Chondrocyte (in vitro differentiated cells): ENCODE results near the gene DENND1A. TPM values are rescaled to one million over a fixed set of nuclear protein-coding genes. Genes with fewer than 3 reads are reported as not detected.
A peak's percentile ranks its signal among the peaks of the same experiment; 100 is the strongest.
"Not testable (repeated sequence)": the region's sequence is repeated elsewhere in the genome, so short reads cannot be mapped to it uniquely, and the experiment has no call there.

Experiments
- DNase-seq: peaks from one replicate; pipeline ENCODE4 v3.0.0; 2021; ENCODE audit warnings: mixed read lengths, low spot score
- H3K27ac Mint-ChIP-seq: one replicate; pipeline ENCODE4 v1.8.0; 2021; ENCODE audit warnings: mild to moderate bottlenecking, moderate library complexity, mixed read lengths; ENCODE audit not compliant: unreplicated experiment
- H3K27me3 Mint-ChIP-seq: 2 replicates; pipeline ENCODE4 v1.8.0; 2021; ENCODE audit warnings: low read depth, mixed read lengths
- H3K36me3 Mint-ChIP-seq: 2 replicates; pipeline ENCODE4 v1.8.0; 2021; ENCODE audit warnings: low read depth, mixed read lengths
- H3K4me1 Mint-ChIP-seq: 2 replicates; pipeline ENCODE4 v1.8.0; 2021; ENCODE audit warnings: low read depth, mild to moderate bottlenecking, mixed read lengths
- H3K4me3 Mint-ChIP-seq: one replicate; pipeline ENCODE4 v1.8.0; 2021; ENCODE audit warnings: mild to moderate bottlenecking, moderate library complexity, mixed read lengths; ENCODE audit not compliant: unreplicated experiment
- H3K9me3 Mint-ChIP-seq: 2 replicates; pipeline ENCODE4 v1.8.0; 2021; ENCODE audit warnings: low read depth, mixed read lengths
- CTCF ChIP-seq: fragments of 200-600 bp; sonication (generic); IDR thresholded peaks from 2 replicates; pipeline ENCODE4 v1.5.0; 2021; ENCODE audit warnings: antibody characterized with exemption, mild to moderate bottlenecking, moderate library complexity
- total RNA-seq: library from RNA; stranded (reverse); gene quantifications from 3 replicates; pipeline ENCODE4 v1.2.1, GENCODE V29; 2021

Gene DENND1A
- total RNA-seq, 1 donor from 2014 or later = 15.3 TPM

- Mint-ChIP-seq H3K9me3 (no peaks in the 10 kb centered on the region), H3K36me3 (peaks cover 4% of the 10 kb centered on the region), H3K4me3 (no peak overlapping the region), H3K27me3 (no peaks in the 10 kb centered on the region), H3K4me1 (peaks cover 7% of the 10 kb centered on the region), H3K27ac (no peak overlapping the region)
- no peak for DNase-seq
- no peak for TF ChIP-seq CTCF
Measured at GRCh38 chr9:123437201-123437600, 492.7 kb downstream of the DENND1A start.

DNA sequence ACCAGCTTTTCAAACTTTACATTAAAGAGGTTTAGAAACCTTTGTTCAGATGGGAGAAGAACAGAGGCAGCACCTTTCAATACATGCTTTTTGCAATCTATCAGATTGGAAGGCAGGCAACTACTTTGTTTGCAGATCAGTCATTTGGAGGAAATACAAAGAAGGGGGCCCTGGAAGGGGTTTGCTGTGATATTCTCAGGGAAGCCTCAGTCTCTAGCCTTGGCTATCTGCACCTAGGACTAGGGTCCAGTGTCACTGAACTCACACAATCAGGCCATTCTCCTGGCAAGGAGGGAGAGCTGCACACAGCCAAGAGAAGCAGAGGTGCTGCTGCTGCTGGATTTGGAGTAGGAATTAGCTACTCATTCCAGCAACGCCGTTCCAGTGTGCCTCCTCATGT is 494.5 kb downstream of the DENND1A start:
- Mint-ChIP-seq H3K9me3 (no peaks in the 10 kb centered on the region), H3K27ac (no peak overlapping the region), H3K4me1 (peaks cover 7% of the 10 kb centered on the region), H3K27me3 (no peaks in the 10 kb centered on the region), H3K4me3 (no peak overlapping the region), H3K36me3 (peaks cover 5% of the 10 kb centered on the region)
- no peak for DNase-seq
- TF ChIP-seq CTCF = no peak

DNA sequence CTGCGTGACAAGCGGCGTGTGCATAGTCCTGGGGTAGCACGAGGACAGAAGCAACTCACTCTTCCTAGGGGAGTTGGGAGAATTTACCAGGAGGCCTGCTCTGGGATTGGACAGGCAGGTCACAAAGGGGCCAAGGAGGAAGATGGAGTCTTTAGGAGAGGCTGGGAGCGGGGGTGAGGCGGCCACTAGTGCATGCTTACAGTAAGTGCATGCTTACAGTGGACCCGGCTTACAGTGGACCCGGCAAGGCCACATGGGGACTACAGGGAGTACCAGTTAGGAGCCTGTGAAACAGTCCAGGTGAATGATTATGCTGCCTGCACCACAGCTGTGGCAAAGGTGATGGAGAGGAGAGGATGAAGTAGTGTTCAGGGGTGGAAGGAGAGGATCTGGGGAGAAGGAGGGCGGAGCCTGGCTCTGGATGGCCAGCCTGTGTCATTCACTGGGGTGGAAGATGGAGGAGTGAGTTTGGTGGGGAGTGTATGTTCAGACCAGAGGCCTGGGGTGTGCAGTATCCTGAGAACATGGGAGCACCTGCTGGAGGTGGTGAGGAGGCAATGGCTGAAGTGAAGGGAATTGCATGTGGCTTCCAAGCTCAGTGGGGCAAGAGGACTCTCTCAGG is 495.2 kb downstream of the DENND1A start:
- H3K4me3 Mint-ChIP-seq = no peak overlapping the region
- peaks cover 7% of the 10 kb centered on the region for H3K4me1 Mint-ChIP-seq
- peaks cover 4% of the 10 kb centered on the region for H3K9me3 Mint-ChIP-seq
- peaks cover 12% of the 10 kb centered on the region for H3K36me3 Mint-ChIP-seq
- TF ChIP-seq CTCF = peak; percentile 37
- H3K27me3 Mint-ChIP-seq = no peaks in the 10 kb centered on the region
- no peak overlapping the region for H3K27ac Mint-ChIP-seq
- DNase-seq = no peak

GRCh38 chr9:123432331-123433236 is 497.3 kb downstream of the DENND1A start:
- Mint-ChIP-seq H3K27ac (no peak overlapping the region), H3K9me3 (peaks cover 7% of the 10 kb centered on the region), H3K4me1 (no peaks in the 10 kb centered on the region), H3K4me3 (no peak overlapping the region), H3K27me3 (no peaks in the 10 kb centered on the region), H3K36me3 (peaks cover 22% of the 10 kb centered on the region)
- DNase-seq = no peak
- TF ChIP-seq CTCF = no peak

DNA sequence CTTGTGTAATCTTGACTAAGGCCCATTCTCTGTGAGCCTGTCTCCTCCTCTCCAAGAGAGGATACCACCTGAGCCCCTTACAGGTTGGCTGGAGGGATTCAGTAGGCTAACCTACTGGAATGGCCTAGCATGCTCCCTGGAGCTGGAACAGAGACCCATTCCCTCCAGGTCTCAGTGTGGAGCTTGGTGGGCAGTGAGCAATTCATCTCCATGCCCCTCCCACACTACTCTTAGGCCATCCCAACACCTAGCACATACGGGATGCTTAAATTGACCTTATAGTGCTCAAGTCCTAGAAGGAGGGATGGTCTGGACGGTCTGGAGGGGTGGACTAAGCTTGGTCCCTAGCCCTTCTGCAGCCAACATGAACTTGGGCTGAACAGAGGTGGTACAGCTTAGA is 498.3 kb downstream of the DENND1A start:
- TF ChIP-seq CTCF = no peak
- DNase-seq = no peak
- Mint-ChIP-seq H3K36me3 (peaks cover 26% of the 10 kb centered on the region), H3K27ac (no peak overlapping the region), H3K4me1 (no peaks in the 10 kb centered on the region), H3K4me3 (no peak overlapping the region), H3K27me3 (no peaks in the 10 kb centered on the region), H3K9me3 (peaks cover 7% of the 10 kb centered on the region)

DNA sequence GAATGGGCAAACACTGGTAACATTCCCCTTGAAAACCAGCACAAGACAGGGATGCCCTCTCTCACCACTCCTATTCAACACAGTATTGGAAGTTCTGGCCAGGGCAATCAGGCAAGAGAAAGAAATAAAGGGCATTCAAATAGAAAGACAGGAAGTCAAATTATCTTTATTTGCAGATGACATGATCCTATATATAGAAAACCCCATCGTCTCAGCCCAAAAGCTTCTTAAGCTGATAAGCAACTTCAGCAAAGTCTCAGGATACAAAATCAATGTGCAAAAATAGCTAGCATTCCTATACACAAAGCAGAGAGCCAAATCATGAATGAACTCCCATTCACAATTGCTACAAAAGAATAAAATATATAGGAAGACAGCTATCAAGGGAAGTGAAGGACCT is 501.5 kb downstream of the DENND1A start:
- DNase-seq, H3K9me3 Mint-ChIP-seq, H3K4me1 Mint-ChIP-seq, H3K27ac Mint-ChIP-seq, H3K27me3 Mint-ChIP-seq, H3K4me3 Mint-ChIP-seq: not testable (repeated sequence)
- peaks cover 25% of the 10 kb centered on the region for H3K36me3 Mint-ChIP-seq
